ENCODE measurements around the gene NAV2.

NAV2 gene

DNA sequence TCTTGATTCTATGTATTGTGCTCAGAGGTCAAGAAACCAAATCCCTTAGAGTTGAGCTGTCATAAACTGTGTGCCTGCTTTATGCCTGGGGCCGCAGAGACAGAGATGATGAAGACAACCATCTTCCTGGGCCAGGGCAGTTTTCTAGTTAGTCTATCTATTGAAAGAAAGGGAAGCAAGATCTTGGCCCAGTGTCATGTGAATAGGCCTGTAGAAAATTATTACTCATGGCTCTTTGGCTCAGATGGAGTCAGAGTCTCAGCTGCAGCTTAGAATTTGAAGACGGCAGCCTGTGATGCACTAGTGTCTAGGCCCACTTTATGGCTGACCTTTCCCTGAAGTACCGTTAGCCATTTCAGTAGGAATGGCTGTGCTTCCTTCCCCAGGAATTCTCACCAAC lies 335.6 kb downstream of the NAV2 start:
- H3K27me3 ChIP-seq (ENCODE audit: insufficient read depth, low read length, poor library complexity), result no peaks in the 10 kb centered on the region
- H3K9ac ChIP-seq (ENCODE audit: low read depth, low read length), result no peak overlapping the region
- H3K36me3 ChIP-seq (ENCODE audit: insufficient read depth, low read length), result no peaks in the 10 kb centered on the region
- DNase-seq (no peak), ATAC-seq (ENCODE audit: insufficient read depth, low read depth) (no peak)
- no peaks in the 10 kb centered on the region for H4K20me1 ChIP-seq (ENCODE audit: insufficient read depth, low read length)
- no peak overlapping the region for H3K27ac ChIP-seq (ENCODE audit: low read length)
- H3K4me1 ChIP-seq (ENCODE audit: insufficient read depth, low read length), result no peaks in the 10 kb centered on the region
- H3K4me3 ChIP-seq (ENCODE audit: low read depth in 1 of 2, low read length in 2 of 2), result no peak overlapping the region
- no peaks in the 10 kb centered on the region for H3K9me3 ChIP-seq (ENCODE audit: insufficient read depth, low read length, severe bottlenecking)
- H3K79me2 ChIP-seq (ENCODE audit: insufficient read depth, low read length), result no peaks in the 10 kb centered on the region
- no peak overlapping the region for H2AFZ ChIP-seq (ENCODE audit: low read depth, low read length)
- no peak overlapping the region for H3K4me2 ChIP-seq (ENCODE audit: insufficient read depth, low read length)
- TF ChIP-seq, protein P1, sequence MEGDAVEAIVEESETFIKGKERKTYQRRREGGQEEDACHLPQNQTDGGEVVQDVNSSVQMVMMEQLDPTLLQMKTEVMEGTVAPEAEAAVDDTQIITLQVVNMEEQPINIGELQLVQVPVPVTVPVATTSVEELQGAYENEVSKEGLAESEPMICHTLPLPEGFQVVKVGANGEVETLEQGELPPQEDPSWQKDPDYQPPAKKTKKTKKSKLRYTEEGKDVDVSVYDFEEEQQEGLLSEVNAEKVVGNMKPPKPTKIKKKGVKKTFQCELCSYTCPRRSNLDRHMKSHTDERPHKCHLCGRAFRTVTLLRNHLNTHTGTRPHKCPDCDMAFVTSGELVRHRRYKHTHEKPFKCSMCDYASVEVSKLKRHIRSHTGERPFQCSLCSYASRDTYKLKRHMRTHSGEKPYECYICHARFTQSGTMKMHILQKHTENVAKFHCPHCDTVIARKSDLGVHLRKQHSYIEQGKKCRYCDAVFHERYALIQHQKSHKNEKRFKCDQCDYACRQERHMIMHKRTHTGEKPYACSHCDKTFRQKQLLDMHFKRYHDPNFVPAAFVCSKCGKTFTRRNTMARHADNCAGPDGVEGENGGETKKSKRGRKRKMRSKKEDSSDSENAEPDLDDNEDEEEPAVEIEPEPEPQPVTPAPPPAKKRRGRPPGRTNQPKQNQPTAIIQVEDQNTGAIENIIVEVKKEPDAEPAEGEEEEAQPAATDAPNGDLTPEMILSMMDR (IDR thresholded peaks at IDR 0.05; ENCODE audit: borderline replicate concordance, extremely low read depth, low read length, poor library complexity, severe bottlenecking), result no peak
- no peak for TF ChIP-seq EZH2 (IDR thresholded peaks at IDR 0.05; ENCODE audit: borderline replicate concordance, low read depth, low read length, severe bottlenecking)

DNA sequence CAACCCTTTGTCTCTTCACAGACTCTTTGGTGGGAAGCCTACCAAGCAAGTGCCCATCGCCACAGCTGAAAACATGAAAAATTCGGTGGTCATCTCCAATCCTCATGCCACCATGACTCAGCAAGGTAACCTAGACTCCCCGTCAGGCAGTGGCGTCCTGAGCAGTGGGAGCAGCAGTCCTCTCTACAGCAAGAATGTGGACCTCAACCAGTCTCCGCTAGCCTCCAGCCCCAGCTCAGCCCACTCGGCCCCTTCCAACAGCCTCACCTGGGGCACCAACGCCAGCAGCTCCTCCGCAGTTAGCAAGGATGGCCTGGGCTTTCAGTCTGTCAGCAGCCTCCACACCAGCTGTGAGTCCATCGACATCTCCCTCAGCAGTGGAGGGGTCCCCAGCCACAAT lies 336.1 kb downstream of the NAV2 start:
- TF ChIP-seq, protein P1 (IDR thresholded peaks at IDR 0.05; ENCODE audit: borderline replicate concordance, extremely low read depth, low read length, poor library complexity, severe bottlenecking), result no peak
- Histone ChIP-seq H3K79me2 (ENCODE audit: insufficient read depth, low read length) (no peaks in the 10 kb centered on the region), H3K4me1 (ENCODE audit: insufficient read depth, low read length) (no peaks in the 10 kb centered on the region), H4K20me1 (ENCODE audit: insufficient read depth, low read length) (no peaks in the 10 kb centered on the region), H3K4me3 (ENCODE audit: low read depth in 1 of 2, low read length in 2 of 2) (no peak overlapping the region), H3K36me3 (ENCODE audit: insufficient read depth, low read length) (no peaks in the 10 kb centered on the region), H3K27me3 (ENCODE audit: insufficient read depth, low read length, poor library complexity) (no peaks in the 10 kb centered on the region), H3K4me2 (ENCODE audit: insufficient read depth, low read length) (no peak overlapping the region), H2AFZ (ENCODE audit: low read depth, low read length) (no peak overlapping the region), H3K9me3 (ENCODE audit: insufficient read depth, low read length, severe bottlenecking) (no peaks in the 10 kb centered on the region), H3K9ac (ENCODE audit: low read depth, low read length) (no peak overlapping the region), H3K27ac (ENCODE audit: low read length) (no peak overlapping the region)
- DNase-seq (no peak), ATAC-seq (ENCODE audit: insufficient read depth, low read depth) (no peak)

DNA sequence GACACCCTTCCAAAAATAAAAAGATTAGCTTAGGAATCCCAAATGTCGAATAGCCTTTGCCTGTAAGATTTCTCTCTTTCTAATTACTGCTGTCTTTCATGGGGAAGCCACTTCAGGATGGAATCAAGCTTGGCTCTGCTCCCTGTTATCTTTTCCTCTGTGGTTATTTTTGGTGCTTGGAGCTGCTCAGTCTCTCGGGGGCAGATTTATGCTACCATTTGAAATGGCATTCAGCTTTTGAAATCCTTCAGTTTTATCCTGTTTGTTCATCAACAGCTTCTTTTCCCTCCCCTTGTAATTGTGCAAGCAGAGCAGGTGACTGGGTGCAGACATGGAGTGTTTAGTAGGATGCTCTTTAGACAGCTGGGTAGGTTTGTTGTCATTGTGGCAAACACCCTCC lies 336.6 kb downstream of the NAV2 start:
- H3K4me3 ChIP-seq (ENCODE audit: low read depth in 1 of 2, low read length in 2 of 2), result no peak overlapping the region
- H3K27me3 ChIP-seq (ENCODE audit: insufficient read depth, low read length, poor library complexity), result no peaks in the 10 kb centered on the region
- no peaks in the 10 kb centered on the region for H3K36me3 ChIP-seq (ENCODE audit: insufficient read depth, low read length)
- no peaks in the 10 kb centered on the region for H4K20me1 ChIP-seq (ENCODE audit: insufficient read depth, low read length)
- TF ChIP-seq, protein P1 (IDR thresholded peaks at IDR 0.05; ENCODE audit: borderline replicate concordance, extremely low read depth, low read length, poor library complexity, severe bottlenecking), result no peak
- TF ChIP-seq EZH2 (IDR thresholded peaks at IDR 0.05; ENCODE audit: borderline replicate concordance, low read depth, low read length, severe bottlenecking), result no peak
- H3K4me1 ChIP-seq (ENCODE audit: insufficient read depth, low read length), result no peaks in the 10 kb centered on the region
- no peak for DNase-seq
- H3K9me3 ChIP-seq (ENCODE audit: insufficient read depth, low read length, severe bottlenecking), result no peaks in the 10 kb centered on the region
- no peak for ATAC-seq (ENCODE audit: insufficient read depth, low read depth)
- no peak overlapping the region for H3K9ac ChIP-seq (ENCODE audit: low read depth, low read length)
- no peaks in the 10 kb centered on the region for H3K79me2 ChIP-seq (ENCODE audit: insufficient read depth, low read length)
- no peak overlapping the region for H3K4me2 ChIP-seq (ENCODE audit: insufficient read depth, low read length)
- no peak overlapping the region for H3K27ac ChIP-seq (ENCODE audit: low read length)
- no peak overlapping the region for H2AFZ ChIP-seq (ENCODE audit: low read depth, low read length)

DNA sequence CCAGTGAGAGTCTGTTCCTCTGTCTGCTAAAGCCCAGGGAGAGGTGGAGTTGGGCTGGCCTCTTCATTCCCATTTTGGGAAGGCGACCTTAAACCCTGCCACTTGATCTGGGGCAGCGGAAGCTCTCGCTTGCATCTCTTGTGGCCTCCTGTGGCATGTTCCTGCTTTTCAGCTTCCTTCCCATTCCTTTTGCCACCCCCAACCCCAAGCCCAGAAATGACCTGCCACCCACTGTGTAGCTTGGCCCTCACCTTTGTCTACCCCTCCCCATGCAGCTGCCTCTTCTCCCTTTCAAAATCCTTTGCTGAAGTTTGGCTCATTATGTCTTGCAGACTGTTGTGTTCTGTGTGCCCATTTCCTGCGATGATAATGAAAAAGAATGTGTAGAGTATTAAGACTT lies 337.4 kb downstream of the NAV2 start:
- H3K4me1 ChIP-seq (ENCODE audit: insufficient read depth, low read length), result no peaks in the 10 kb centered on the region
- H3K27ac ChIP-seq (ENCODE audit: low read length), result no peak overlapping the region
- DNase-seq (no peak), ATAC-seq (ENCODE audit: insufficient read depth, low read depth) (no peak)
- H3K79me2 ChIP-seq (ENCODE audit: insufficient read depth, low read length), result no peaks in the 10 kb centered on the region
- H3K9ac ChIP-seq (ENCODE audit: low read depth, low read length), result no peak overlapping the region
- H3K4me3 ChIP-seq (ENCODE audit: low read depth in 1 of 2, low read length in 2 of 2), result no peak overlapping the region
- no peaks in the 10 kb centered on the region for H3K36me3 ChIP-seq (ENCODE audit: insufficient read depth, low read length)
- no peaks in the 10 kb centered on the region for H4K20me1 ChIP-seq (ENCODE audit: insufficient read depth, low read length)
- H3K27me3 ChIP-seq (ENCODE audit: insufficient read depth, low read length, poor library complexity), result no peaks in the 10 kb centered on the region
- TF ChIP-seq, protein P1 (IDR thresholded peaks at IDR 0.05; ENCODE audit: borderline replicate concordance, extremely low read depth, low read length, poor library complexity, severe bottlenecking), result no peak
- no peak for TF ChIP-seq EZH2 (IDR thresholded peaks at IDR 0.05; ENCODE audit: borderline replicate concordance, low read depth, low read length, severe bottlenecking)
- no peak overlapping the region for H3K4me2 ChIP-seq (ENCODE audit: insufficient read depth, low read length)
- no peaks in the 10 kb centered on the region for H3K9me3 ChIP-seq (ENCODE audit: insufficient read depth, low read length, severe bottlenecking)
- H2AFZ ChIP-seq (ENCODE audit: low read depth, low read length), result no peak overlapping the region

Data from DND-41 (cell line).